HG02973 (cell line): ENCODE results near the gene UTP4.

ENCODE experiments used
- ATAC-seq: cut with Tn5 transposase; IDR thresholded peaks from one replicate; pipeline ENCODE4 v1.9.1; 2021; ENCODE audit warnings: moderate library complexity; ENCODE audit not compliant: unreplicated experiment

The UTP4 gene

DNA sequence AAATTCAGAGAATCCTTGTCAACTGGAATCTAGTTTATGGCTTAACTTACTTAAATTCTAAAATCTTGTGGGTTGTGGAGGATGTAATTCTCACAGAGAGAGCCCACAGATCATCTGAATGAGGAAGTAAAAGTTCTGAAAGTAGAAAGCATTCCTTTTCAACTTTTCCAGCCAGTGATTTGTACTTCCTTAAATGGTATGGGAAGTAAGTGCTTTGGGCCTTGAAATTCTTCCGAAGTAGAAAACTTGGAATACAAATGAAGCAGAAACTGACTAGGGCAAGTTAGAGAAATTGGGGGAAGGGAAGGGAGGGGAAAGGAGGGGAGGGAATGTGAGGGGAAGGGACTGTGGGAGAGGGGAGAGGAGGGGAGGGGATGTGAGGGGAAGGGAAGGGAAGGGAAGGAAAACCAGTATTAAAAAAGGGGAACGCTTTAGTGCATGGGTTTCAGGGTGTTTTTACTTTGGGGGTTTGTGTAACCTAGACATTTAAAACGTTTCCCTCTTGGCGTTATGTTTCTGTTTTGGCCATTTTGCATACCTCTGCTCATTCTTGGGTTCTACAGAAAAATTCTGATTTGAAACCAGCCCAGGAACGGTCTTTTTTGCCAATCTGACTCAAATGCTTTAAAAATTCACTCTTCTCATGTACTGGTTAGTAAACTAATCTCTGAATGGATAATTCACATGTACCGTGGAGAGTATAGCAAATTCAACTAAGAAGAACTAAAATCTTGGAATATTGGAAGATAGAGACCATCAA lies 39.1 kb downstream of the UTP4 start:
- ATAC-seq, result no peak

- ATAC-seq, result no peak
These were observed 43.8 kb downstream of the UTP4 start for GRCh38 chr16:69176033-69176800.

GRCh38 chr16:69179328-69180010 lies 47.0 kb downstream of the UTP4 start:
- no peak for ATAC-seq

GRCh38 chr16:69180011-69180338 lies 47.5 kb downstream of the UTP4 start:
- ATAC-seq, result no peak

GRCh38 chr16:69182730-69183416 lies 50.4 kb downstream of the UTP4 start:
- no peak for ATAC-seq

DNA sequence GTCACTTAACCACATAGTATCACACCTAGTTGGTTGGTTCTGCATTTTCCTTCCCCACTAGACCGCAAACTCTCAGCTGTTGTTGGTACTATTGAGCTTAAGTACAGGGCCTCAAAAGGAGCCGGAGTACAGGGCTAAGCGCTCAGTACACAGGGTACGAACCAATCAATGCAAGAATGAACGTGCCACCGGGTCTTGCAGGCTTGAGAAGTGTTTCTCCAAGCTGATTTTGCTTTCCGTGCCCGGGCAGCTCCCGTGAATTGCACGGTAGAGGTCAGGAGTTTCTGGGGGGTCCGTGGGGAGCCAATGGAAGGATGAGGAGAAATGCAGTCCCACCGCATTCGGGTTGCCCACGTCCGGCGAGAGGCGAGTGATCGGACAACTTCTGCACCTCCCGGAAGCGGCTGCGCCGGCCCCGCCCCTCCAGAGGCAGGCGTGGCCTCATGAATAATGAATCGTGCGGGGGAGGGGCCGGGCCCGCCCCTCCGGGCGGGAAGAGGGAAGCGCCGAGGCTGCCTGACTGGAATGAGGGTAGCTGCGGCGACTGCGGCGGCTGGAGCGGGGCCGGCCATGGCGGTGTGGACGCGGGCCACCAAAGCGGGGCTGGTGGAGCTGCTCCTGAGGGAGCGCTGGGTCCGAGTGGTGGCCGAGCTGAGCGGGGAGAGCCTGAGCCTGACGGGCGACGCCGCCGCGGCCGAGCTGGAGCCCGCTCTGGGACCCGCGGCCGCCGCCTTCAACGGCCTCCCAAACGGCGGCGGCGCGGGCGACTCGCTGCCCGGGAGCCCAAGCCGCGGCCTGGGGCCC lies 54.4 kb downstream of the UTP4 start, which contains the start of gene SNTB2:
TSS of gene SNTB2 (plus strand) at position 523 of the 804 bp plus-strand sequence. CDS start at position 526, 3 bp downstream.
- ATAC-seq, result peak; percentile 67

GRCh38 chr16:69187446-69188235 lies 55.2 kb downstream of the UTP4 start:
- ATAC-seq, result peak; percentile 26

DNA sequence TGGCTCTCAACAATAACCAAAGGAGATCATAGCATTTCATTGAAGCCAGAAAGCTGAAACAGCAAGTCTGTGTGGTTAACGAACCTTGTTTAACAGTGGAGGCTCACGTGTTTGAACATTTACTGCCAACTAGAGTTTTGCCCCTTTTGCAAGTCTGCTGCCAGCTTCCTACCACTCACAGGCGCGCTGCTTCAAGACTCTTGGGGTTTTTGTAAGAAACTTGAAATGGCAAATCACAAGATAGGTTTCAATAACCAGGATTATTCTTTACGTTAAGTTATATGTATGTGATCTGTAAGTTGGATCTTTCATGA lies 55.7 kb downstream of the UTP4 start:
- no peak for ATAC-seq

DNA sequence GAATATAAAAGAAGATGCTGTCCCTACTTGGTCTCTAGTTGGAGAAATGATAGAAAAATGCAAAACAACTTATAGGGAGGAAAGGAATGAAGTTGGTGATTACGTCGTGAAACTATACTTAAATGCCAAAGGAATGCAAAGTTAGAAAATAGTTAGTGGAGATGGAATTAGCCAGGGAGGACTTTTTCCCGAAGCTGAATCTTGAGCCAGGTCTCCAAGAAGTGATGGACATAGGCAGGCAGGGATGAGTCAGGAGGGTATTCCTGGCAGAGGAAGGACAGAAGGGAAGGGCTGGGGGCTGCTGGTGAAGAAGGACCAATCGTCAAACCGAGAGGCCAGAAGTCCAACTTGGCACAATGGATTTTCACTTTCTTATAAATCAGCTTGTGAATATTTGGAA lies 56.3 kb downstream of the UTP4 start:
- no peak for ATAC-seq

GRCh38 chr16:69190046-69190588 lies 57.7 kb downstream of the UTP4 start:
- ATAC-seq, result no peak

- ATAC-seq, result no peak
These were observed 58.1 kb downstream of the UTP4 start for GRCh38 chr16:69190598-69190997.

- ATAC-seq, result no peak
These were observed 58.7 kb downstream of the UTP4 start for GRCh38 chr16:69191136-69191535.

DNA sequence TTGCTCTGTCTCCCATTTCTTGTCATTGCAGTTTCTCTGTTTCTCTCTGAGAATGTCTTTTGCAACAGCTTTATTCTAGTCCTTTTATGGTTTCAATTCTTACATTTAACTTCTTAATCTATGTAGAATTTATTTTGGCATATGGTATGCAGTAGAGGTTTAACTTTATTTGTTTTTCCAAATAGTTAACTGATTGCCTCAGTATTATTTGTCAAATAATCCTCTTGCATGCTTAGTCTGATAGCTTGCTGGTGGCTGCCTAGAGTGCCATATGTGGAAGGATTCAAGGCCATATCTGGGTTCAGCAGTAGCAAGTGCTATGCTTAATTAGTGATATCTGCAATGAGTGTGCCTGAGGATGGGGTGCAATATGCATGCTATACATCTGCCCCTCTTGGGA lies 61.4 kb downstream of the UTP4 start:
- ATAC-seq, result no peak

DNA sequence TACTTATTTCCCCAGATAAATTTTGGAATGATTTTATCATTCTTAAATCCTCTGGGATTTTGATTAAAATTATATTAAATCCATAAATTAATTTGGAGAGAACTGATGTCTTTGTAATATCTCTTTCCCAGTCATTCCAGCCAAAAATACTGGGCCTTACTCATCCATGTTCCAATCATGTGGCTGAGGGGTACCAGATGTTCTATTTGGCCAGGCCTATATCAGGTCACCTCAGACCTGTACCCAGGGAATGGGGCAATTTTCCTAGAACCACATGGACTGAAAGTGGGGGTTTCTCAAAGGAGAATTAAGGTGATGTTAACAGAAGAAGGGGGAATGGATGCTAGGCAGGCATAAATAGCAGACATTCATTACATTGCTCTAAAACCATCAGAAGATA lies 62.0 kb downstream of the UTP4 start:
- no peak for ATAC-seq

DNA sequence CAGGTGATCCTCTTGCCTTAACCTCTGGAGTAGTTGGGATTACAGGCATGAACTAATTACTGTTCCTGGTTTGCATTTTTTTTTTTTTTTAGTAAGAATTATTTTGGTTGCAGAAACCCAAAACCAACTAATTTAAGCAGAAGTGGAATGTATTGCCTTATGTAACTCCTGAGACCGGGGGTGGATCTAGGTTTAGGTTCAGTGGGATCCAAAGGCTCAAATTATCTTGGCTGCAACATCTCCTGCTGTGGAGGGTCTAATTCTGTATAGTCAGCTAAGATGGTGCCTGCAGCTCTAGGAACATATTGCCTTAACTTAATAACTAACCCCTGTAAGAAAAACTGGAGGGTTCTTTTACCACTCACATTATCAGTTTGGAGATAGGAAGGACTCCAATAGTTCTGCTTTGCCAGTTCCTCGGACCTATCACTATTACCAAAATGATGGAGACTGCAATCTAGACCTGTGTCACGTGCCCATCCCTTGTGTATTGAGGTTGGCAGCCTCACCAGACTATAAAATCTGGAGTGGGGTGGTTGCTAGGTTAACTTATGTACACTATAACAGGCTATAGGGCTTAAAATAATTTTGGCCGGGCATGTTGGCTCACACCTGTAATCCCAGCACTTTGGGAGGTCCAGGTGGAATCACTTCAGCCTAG lies 63.0 kb downstream of the UTP4 start:
- ATAC-seq, result no peak

GRCh38 chr16:69197573-69197972 lies 65.1 kb downstream of the UTP4 start:
- no peak for ATAC-seq

DNA sequence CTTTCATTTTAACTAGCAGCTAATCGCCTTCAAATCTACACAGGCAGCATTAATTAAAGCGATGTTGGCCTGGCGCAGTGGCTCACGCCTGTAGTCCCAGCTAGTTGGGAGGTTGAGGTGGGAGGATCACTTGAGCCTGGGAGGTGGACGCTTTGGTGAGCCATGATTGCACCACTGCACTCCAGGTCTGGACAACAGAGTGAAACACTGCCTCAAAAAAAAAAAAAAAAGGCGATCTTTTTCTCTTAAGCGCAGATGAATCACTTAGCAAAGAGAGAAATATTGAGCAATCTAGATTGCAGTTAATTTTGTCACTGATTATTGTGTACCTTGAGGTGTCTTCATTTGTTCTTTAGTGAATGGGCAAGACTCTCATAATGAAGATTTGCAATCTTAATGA lies 66.9 kb downstream of the UTP4 start:
- no peak for ATAC-seq

DNA sequence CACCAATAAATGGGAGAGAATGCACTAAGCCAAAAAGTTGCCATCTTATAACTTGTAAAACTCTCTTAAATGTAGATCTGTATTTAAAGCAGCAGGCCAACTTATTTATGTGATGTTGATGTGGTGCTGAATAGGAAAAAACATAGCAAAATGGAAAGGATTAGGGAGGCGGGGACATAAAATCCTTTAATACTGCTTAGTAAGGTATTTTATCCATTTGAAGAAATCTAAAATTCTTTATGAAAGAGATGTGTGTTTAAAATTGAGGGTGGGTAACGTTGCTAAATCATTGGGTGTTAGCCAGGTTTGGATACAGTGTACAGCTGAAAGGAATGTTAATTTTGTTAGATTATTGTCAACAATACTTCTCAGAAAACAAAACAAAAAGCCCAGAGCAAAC lies 68.8 kb downstream of the UTP4 start:
- ATAC-seq, result no peak

DNA sequence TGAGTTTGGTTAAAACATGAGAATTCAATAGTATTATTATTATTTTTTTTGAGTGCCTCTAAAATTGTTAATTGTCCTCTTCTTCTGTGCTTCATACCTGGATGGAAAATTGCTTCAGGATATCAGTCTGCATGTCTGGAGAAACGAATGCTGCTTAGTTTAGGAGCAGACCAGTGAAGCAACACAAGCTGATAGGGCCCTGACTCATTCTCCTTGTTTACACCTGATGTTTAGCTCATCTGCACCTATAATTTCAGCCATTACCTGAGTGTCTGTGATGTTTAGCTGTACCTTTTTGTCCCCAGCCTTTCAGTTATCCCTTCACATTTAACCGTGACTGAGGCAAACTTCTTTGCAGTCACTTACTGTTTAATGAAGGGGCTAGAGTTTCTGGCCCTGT lies 69.3 kb downstream of the UTP4 start:
- no peak for ATAC-seq
